Bronchial epithelial cell (primary cell): Measurements from ENCODE around the gene SLAIN1. TPM values are rescaled to one million over a fixed set of nuclear protein-coding genes. Genes with fewer than 3 reads are reported as not detected.

Source experiments
- DNase-seq: peaks from one replicate; pipeline ENCODE4 v3.0.0-alpha.2; 2010; ENCODE audit warnings: low read depth
- FAIRE-seq: peaks from 2 replicates; lab custom pipeline; 2011; peaks lifted over from hg19 to GRCh38; lab: Jason Lieb, UNC
- H3K27me3 ChIP-seq: 2 replicates; pipeline ENCODE4 v1.5.1; 2011; ENCODE audit warnings: low read length; ENCODE audit not compliant: control insufficient read depth, insufficient read depth
- H3K36me3 ChIP-seq: 2 replicates; pipeline ENCODE4 v1.5.1; 2011; ENCODE audit warnings: low read length; ENCODE audit not compliant: control insufficient read depth, insufficient read depth
- H3K4me3 ChIP-seq: 2 replicates; pipeline ENCODE4 v1.5.1; 2011; ENCODE audit warnings: mild to moderate bottlenecking, low read depth, low read length, control low read depth
- total RNA-seq: library from RNA; depleted of rRNA; stranded (reverse); fragments of >200 nt; gene quantifications from 2 replicates; pipeline ENCODE4 v1.2.1, GENCODE V29; 2014
- TF ChIP-seq, protein P1 (sequence below): IDR thresholded peaks from 2 replicates; pipeline ENCODE4 v1.5.1; 2011; ENCODE audit warnings: mild to moderate bottlenecking, moderate library complexity, low read length, control low read depth, inconsistent platforms; ENCODE audit not compliant: insufficient read depth, severe bottlenecking

Gene SLAIN1
- total RNA-seq, 1 donor from 2014 or later, result under 0.01 TPM

DNA sequence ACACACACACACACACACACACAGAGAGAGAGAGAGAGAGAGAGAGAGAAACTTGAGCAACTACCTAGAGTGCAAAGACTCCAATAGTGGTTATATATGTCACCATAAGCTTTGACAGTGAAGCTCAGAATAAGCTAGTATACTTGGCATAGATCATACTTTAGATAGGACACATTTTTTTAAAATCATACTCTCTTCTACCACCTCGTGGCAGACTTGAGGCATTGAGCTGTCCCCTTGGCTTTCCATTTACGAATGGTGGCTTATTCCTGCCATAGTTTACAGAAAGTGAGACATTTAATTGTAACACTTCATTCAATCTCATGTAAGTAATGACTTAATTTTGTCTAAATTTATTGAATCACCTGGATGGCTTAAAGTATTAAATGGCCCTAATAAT lies 112.9 kb downstream of the SLAIN1 start:
- TF ChIP-seq, protein P1, sequence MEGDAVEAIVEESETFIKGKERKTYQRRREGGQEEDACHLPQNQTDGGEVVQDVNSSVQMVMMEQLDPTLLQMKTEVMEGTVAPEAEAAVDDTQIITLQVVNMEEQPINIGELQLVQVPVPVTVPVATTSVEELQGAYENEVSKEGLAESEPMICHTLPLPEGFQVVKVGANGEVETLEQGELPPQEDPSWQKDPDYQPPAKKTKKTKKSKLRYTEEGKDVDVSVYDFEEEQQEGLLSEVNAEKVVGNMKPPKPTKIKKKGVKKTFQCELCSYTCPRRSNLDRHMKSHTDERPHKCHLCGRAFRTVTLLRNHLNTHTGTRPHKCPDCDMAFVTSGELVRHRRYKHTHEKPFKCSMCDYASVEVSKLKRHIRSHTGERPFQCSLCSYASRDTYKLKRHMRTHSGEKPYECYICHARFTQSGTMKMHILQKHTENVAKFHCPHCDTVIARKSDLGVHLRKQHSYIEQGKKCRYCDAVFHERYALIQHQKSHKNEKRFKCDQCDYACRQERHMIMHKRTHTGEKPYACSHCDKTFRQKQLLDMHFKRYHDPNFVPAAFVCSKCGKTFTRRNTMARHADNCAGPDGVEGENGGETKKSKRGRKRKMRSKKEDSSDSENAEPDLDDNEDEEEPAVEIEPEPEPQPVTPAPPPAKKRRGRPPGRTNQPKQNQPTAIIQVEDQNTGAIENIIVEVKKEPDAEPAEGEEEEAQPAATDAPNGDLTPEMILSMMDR, result peak; percentile 30
- Histone ChIP-seq H3K4me3 (no peak overlapping the region), H3K36me3 (no peaks in the 10 kb centered on the region), H3K27me3 (no peaks in the 10 kb centered on the region)
- DNase-seq, result peak; percentile 37
- FAIRE-seq, result no peak

DNA sequence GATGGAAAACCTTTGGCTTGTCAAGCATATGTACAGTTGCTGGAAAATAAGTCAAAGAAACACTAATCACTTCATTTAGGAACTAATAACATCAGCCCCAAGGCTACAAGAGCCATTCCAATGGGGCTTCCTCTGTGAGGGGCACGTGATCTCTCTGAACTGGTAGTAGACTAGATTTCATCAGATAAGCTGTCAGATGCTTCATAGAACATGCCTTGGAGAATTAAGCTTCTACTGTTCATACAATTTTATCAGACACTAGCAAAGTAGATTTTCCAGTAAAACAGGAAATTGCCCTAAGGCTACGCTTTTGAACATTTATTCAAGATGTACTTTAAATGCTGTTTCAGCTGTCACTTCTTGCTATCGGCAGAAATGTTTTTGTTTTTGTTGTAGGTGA lies 113.4 kb downstream of the SLAIN1 start:
- FAIRE-seq, result no peak

DNA sequence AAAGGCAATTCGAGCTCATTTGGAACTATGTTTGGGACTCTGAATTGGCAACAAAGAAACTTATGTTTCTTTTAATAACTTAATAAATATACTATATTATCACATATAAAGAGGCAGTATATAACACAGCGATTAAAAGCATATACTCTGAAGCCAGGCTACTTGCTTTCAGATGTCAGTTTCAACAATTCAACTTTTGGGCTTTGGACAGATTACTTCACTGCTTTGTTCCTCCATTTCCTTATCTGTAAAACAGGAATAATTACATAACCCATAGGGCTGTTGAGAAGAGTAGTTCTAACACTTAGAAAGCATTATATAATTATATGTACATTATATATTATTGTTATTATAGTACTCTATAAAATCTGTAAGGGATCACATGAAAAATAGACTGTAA lies 113.9 kb downstream of the SLAIN1 start:
- FAIRE-seq, result no peak
- TF ChIP-seq, protein P1, result no peak

More for the DNA sequence above, 113.4 kb downstream of the SLAIN1 start:
- no peaks in the 10 kb centered on the region for H3K27me3 ChIP-seq
- no peak overlapping the region for H3K4me3 ChIP-seq
- TF ChIP-seq, protein P1, result no peak
- H3K36me3 ChIP-seq, result no peaks in the 10 kb centered on the region
- peak; percentile 35 for DNase-seq

DNA sequence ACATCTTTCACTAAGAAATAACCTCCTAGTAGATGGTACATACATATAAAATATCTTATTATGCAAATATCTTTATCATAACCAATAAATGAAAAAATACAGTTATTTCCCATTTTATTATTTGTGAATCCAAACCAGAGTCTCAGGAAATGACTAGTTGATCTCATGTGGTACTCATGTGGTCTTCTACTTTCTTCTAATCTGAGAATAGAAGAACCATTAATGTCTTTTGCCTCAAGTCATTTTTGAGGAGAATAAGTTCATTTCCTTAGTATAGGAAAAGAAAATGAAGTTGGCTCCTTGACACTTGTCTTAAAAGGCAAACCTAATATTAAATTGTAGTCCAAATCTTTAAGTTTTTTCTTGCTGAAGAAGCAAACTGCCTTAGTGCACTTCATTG lies 114.5 kb downstream of the SLAIN1 start:
- no peaks in the 10 kb centered on the region for H3K27me3 ChIP-seq
- no peaks in the 10 kb centered on the region for H3K36me3 ChIP-seq
- TF ChIP-seq, protein P1, result no peak
- FAIRE-seq, result no peak
- H3K4me3 ChIP-seq, result no peak overlapping the region
- DNase-seq, result no peak

More for the DNA sequence above, 113.9 kb downstream of the SLAIN1 start:
- no peak for DNase-seq
- H3K36me3 ChIP-seq, result no peaks in the 10 kb centered on the region
- H3K27me3 ChIP-seq, result no peaks in the 10 kb centered on the region
- no peak overlapping the region for H3K4me3 ChIP-seq

Other genes starting within 250 kb of the SLAIN1 start
- 60.8 and 185 TPM in 2 replicates for gene SCEL, start 162.0 kb upstream of the SLAIN1 start, total RNA-seq
- gene EDNRB, start 221.1 kb downstream of the SLAIN1 start, total RNA-seq, result 1.1 TPM in 1 of 2 replicates, not detected in the other